Stomach (tissue), 4 donors: ENCODE data around the gene SMIM14.

Experiments used
- EP300 ChIP-seq: sonication (generic); formaldehyde crosslinking; IDR thresholded peaks from one replicate; pipeline ENCODE4 v1.6.1; 2017; ENCODE audit warnings: antibody characterized with exemption
- POLR2A ChIP-seq, 4 donors: fragments of 450-650 bp; IDR thresholded peaks; one replicate each; pipeline ENCODE4 v1.6.1; 2016; ENCODE audit warnings: antibody characterized with exemption in 4 of 4, control low read depth in 2 of 4, mild to moderate bottlenecking in 1 of 4, moderate library complexity in 1 of 4
- TF ChIP-seq, protein P1 (sequence below), 7 experiments: fragments of 450-650 bp in 4 of 7; fragments of 200-600 bp in 3 of 7; sonication (generic) in 3 of 7; IDR thresholded peaks; one replicate each; pipeline ENCODE4 v1.5.1; 2016 to 2019; ENCODE audit warnings: antibody characterized with exemption in 7 of 7, control low read depth in 2 of 7, mild to moderate bottlenecking in 1 of 7

DNA sequence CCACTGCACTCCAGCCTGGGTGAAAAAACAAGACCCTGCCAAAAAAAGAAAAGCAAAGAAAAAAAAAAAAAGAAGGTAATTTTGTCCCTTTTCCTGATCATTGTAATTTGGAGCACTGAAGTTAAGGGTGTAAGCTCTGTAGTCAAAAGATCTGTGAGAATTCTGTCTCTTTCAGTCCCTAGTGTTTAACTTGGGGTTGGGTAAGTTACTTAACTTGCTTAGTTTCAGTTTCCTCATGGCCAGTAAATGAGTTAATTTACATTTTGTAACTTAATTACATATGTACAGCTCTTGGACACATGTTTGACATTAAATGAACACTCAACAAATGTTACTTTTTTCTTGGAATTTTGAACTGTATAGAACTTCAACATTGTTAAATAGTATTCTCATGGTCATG lies 48.3 kb upstream of the SMIM14 start:
- TF ChIP-seq, protein P1, sequence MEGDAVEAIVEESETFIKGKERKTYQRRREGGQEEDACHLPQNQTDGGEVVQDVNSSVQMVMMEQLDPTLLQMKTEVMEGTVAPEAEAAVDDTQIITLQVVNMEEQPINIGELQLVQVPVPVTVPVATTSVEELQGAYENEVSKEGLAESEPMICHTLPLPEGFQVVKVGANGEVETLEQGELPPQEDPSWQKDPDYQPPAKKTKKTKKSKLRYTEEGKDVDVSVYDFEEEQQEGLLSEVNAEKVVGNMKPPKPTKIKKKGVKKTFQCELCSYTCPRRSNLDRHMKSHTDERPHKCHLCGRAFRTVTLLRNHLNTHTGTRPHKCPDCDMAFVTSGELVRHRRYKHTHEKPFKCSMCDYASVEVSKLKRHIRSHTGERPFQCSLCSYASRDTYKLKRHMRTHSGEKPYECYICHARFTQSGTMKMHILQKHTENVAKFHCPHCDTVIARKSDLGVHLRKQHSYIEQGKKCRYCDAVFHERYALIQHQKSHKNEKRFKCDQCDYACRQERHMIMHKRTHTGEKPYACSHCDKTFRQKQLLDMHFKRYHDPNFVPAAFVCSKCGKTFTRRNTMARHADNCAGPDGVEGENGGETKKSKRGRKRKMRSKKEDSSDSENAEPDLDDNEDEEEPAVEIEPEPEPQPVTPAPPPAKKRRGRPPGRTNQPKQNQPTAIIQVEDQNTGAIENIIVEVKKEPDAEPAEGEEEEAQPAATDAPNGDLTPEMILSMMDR (IDR thresholded peaks at IDR 0.05) = no peak
- TF ChIP-seq POLR2A (IDR thresholded peaks at IDR 0.05) (no peak), EP300 (no peak)
